ENCODE measurements around the gene CIB4.

The CIB4 gene

DNA sequence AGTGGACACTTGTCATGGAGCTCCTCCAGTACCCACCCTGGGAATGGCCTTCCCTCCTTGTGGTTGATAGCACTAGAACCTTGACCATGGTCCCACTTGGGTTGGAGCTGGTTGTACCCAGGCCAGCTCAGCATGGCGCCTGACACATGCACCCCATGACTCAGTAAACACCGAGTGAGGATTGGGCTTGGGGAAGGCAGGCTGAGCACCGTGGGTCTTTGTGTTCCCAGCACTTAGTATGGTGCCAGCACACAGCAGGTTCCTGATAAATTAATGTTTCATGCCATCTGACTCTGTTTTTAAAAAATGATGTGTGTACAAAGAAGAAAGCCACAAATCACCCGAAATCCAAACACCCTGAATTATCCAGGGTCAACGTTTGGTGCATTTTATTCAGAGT, 69.8 kb downstream of the CIB4 start:
- TF ChIP-seq TCF4 (CRISPR knock-in tag; IDR thresholded peaks at IDR 0.05; ENCODE audit: borderline replicate concordance) (no peak), ESRRG (CRISPR knock-in tag; IDR thresholded peaks at IDR 0.05) (no peak), OSR1 (CRISPR knock-in tag; IDR thresholded peaks at IDR 0.05) (no peak), RARB (CRISPR knock-in tag; IDR thresholded peaks at IDR 0.05) (no peak)
- TF ChIP-seq, protein P1, sequence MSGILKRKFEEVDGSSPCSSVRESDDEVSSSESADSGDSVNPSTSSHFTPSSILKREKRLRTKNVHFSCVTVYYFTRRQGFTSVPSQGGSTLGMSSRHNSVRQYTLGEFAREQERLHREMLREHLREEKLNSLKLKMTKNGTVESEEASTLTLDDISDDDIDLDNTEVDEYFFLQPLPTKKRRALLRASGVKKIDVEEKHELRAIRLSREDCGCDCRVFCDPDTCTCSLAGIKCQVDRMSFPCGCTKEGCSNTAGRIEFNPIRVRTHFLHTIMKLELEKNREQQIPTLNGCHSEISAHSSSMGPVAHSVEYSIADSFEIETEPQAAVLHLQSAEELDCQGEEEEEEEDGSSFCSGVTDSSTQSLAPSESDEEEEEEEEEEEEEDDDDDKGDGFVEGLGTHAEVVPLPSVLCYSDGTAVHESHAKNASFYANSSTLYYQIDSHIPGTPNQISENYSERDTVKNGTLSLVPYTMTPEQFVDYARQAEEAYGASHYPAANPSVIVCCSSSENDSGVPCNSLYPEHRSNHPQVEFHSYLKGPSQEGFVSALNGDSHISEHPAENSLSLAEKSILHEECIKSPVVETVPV (CRISPR knock-in tag; IDR thresholded peaks at IDR 0.05), result no peak
- ATAC-seq, result no peak

DNA sequence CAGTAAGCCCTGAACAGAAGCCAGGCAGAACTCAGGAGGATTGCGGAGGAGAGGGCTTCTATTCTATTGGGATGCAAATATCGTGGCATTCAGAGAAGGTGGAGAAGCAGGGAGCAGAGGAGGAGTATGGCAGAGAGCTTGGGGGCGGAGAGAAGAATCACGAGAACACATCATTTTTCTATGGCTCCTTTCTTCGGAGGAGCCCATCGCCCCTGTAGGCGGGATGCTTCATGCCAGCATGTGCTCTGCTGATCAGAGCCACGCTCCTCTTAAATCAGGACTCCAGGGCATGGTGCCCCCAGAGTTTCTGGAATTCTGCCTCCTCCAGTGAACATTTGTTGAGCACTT, 71.1 kb downstream of the CIB4 start:
- no peak for ATAC-seq
- TF ChIP-seq ARNTL (CRISPR knock-in tag; IDR thresholded peaks at IDR 0.05; ENCODE audit: borderline replicate concordance, low read depth) (no peak), SNAI2 (CRISPR knock-in tag; IDR thresholded peaks at IDR 0.05) (no peak), ZFP3 (CRISPR knock-in tag; IDR thresholded peaks at IDR 0.05) (no peak), RARB (CRISPR knock-in tag; IDR thresholded peaks at IDR 0.05) (no peak), ISL1 (CRISPR knock-in tag; IDR thresholded peaks at IDR 0.05) (no peak), ZNF70 (CRISPR knock-in tag; IDR thresholded peaks at IDR 0.05) (no peak), PPARA (CRISPR knock-in tag; IDR thresholded peaks at IDR 0.05; ENCODE audit: borderline replicate concordance) (no peak), BACH2 (CRISPR knock-in tag; IDR thresholded peaks at IDR 0.05; ENCODE audit: borderline replicate concordance) (no peak), GLIS3 (CRISPR knock-in tag; IDR thresholded peaks at IDR 0.05) (no peak), OSR1 (CRISPR knock-in tag; IDR thresholded peaks at IDR 0.05) (no peak), ZFP30 (CRISPR knock-in tag; IDR thresholded peaks at IDR 0.05) (no peak), ZNF565 (CRISPR knock-in tag; conservative IDR thresholded peaks at IDR 0.05; ENCODE audit: low read depth) (no peak), TOX (CRISPR knock-in tag; IDR thresholded peaks at IDR 0.05; ENCODE audit: borderline replicate concordance) (no peak), ZNF8 (CRISPR knock-in tag; IDR thresholded peaks at IDR 0.05) (no peak)
- TF ChIP-seq, protein P2, sequence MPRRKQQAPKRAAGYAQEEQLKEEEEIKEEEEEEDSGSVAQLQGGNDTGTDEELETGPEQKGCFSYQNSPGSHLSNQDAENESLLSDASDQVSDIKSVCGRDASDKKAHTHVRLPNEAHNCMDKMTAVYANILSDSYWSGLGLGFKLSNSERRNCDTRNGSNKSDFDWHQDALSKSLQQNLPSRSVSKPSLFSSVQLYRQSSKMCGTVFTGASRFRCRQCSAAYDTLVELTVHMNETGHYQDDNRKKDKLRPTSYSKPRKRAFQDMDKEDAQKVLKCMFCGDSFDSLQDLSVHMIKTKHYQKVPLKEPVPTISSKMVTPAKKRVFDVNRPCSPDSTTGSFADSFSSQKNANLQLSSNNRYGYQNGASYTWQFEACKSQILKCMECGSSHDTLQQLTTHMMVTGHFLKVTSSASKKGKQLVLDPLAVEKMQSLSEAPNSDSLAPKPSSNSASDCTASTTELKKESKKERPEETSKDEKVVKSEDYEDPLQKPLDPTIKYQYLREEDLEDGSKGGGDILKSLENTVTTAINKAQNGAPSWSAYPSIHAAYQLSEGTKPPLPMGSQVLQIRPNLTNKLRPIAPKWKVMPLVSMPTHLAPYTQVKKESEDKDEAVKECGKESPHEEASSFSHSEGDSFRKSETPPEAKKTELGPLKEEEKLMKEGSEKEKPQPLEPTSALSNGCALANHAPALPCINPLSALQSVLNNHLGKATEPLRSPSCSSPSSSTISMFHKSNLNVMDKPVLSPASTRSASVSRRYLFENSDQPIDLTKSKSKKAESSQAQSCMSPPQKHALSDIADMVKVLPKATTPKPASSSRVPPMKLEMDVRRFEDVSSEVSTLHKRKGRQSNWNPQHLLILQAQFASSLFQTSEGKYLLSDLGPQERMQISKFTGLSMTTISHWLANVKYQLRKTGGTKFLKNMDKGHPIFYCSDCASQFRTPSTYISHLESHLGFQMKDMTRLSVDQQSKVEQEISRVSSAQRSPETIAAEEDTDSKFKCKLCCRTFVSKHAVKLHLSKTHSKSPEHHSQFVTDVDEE (CRISPR knock-in tag; IDR thresholded peaks at IDR 0.05), result no peak
- TF ChIP-seq, protein P1 (CRISPR knock-in tag; IDR thresholded peaks at IDR 0.05), result no peak
- TF ChIP-seq, protein P3, sequence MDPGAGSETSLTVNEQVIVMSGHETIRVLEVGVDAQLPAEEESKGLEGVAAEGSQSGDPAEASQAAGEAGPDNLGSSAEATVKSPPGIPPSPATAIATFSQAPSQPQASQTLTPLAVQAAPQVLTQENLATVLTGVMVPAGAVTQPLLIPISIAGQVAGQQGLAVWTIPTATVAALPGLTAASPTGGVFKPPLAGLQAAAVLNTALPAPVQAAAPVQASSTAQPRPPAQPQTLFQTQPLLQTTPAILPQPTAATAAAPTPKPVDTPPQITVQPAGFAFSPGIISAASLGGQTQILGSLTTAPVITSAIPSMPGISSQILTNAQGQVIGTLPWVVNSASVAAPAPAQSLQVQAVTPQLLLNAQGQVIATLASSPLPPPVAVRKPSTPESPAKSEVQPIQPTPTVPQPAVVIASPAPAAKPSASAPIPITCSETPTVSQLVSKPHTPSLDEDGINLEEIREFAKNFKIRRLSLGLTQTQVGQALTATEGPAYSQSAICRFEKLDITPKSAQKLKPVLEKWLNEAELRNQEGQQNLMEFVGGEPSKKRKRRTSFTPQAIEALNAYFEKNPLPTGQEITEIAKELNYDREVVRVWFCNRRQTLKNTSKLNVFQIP (CRISPR knock-in tag; IDR thresholded peaks at IDR 0.05; ENCODE audit: borderline replicate concordance, low read depth), result no peak
- TF ChIP-seq, protein P4, sequence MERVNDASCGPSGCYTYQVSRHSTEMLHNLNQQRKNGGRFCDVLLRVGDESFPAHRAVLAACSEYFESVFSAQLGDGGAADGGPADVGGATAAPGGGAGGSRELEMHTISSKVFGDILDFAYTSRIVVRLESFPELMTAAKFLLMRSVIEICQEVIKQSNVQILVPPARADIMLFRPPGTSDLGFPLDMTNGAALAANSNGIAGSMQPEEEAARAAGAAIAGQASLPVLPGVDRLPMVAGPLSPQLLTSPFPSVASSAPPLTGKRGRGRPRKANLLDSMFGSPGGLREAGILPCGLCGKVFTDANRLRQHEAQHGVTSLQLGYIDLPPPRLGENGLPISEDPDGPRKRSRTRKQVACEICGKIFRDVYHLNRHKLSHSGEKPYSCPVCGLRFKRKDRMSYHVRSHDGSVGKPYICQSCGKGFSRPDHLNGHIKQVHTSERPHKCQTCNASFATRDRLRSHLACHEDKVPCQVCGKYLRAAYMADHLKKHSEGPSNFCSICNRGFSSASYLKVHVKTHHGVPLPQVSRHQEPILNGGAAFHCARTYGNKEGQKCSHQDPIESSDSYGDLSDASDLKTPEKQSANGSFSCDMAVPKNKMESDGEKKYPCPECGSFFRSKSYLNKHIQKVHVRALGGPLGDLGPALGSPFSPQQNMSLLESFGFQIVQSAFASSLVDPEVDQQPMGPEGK (CRISPR knock-in tag; IDR thresholded peaks at IDR 0.05; ENCODE audit: borderline replicate concordance), result no peak

DNA sequence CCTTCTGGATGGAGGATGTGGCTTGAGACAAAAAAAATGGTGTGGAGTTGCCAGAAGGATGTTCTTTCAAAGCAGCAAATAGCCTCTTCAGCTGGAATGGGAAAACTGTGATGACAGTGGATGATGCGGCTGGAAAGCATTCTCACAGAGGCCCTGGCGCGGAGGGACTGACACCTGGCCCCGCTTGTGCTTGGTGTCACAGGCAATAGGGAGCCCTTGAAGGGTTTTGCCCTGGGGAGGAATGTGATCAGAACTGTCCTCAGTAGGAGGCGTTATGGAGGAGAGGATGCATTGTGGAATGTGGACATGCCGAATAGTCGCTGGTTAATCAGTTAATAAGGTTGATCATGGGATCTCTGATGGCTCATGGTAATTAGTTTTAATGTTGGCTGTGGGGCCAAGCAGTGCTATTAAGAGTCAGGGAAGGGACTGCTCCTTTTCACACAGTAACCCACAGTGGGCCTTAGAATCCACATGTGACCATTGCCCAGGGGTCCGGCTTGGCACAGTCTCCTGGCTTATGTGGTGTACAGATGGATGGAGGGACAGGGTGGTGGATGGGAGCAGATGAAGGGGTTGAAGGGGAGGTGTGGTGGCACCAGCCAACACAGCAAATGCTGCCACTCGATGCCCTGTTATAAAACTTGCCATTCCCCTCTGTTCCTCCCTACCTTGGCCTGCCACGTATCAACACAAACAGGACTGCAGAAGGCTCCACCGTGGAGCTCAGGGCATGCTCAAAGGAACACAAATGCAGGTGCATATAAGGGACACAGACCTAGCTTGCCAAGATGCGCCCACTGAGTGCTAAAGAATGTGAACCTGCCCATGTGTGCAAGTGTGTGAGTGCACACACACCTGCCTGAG, 71.7 kb downstream of the CIB4 start:
- TF ChIP-seq ZNF565 (CRISPR knock-in tag; conservative IDR thresholded peaks at IDR 0.05; ENCODE audit: low read depth), result no peak
- TF ChIP-seq RARB (CRISPR knock-in tag; IDR thresholded peaks at IDR 0.05), result no peak
- no peak for TF ChIP-seq ZC3H10 (CRISPR knock-in tag; IDR thresholded peaks at IDR 0.05)
- no peak for TF ChIP-seq GLIS3 (CRISPR knock-in tag; IDR thresholded peaks at IDR 0.05)
- TF ChIP-seq ISL1 (CRISPR knock-in tag; IDR thresholded peaks at IDR 0.05), result no peak
- no peak for TF ChIP-seq ZNF8 (CRISPR knock-in tag; IDR thresholded peaks at IDR 0.05)
- TF ChIP-seq, protein P5, sequence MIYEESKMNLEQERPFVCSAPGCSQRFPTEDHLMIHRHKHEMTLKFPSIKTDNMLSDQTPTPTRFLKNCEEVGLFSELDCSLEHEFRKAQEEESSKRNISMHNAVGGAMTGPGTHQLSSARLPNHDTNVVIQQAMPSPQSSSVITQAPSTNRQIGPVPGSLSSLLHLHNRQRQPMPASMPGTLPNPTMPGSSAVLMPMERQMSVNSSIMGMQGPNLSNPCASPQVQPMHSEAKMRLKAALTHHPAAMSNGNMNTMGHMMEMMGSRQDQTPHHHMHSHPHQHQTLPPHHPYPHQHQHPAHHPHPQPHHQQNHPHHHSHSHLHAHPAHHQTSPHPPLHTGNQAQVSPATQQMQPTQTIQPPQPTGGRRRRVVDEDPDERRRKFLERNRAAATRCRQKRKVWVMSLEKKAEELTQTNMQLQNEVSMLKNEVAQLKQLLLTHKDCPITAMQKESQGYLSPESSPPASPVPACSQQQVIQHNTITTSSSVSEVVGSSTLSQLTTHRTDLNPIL (CRISPR knock-in tag; IDR thresholded peaks at IDR 0.05; ENCODE audit: low read depth), result no peak
- no peak for TF ChIP-seq ESRRG (CRISPR knock-in tag; IDR thresholded peaks at IDR 0.05)
- TF ChIP-seq, protein P2 (CRISPR knock-in tag; IDR thresholded peaks at IDR 0.05), result no peak
- ATAC-seq, result no peak

Data from SK-N-SH treated with all-trans-retinoic acid at 6 μM for 48 hours (cell line).